Measurements from ENCODE around the gene ZNF253.

Gene ZNF253

DNA sequence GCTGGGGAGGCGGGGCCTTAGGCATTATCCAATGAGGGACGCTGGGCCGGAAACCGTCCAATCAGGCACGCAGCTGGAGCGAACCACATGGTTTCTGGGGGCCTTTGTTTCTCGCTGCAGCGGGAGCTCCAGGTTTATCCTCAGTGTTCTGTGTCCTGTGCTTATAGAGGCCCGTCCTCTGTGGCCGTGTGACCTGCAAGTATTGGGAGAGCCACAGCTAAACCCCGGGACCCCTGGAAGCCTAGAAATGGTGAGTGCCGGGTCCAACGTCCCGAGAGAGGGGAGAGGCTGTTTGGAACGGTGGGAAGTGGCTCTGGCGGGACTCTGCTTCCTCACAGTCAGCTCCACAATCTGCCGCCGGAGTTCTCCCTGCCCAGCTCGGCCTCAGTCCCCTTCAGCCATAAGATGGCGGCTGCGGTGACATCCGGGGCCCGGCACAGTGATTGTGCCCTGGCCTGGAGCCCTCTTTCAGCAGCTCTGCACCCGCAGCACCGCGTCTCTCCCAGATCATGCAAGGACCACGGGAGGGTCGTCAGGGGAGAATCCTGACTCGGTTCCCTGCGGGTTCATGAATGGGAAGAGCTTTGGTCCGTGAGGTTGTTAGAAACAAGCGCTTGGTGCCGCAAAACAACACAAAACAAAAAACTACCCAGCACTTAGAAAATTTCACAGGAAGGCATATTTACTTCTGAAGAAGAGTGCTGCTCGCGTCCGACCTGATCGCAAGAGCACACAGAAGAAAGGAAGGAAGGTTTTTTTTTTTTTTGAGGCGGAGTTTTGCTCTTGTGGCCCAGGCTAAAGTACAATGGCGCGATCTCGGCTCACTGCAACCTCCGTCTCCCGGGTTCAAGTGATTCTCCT, at the start of gene ZNF253:
TSS of gene ZNF253 (plus strand) at position 133 of the 861 bp plus-strand sequence. CDS start at position 248, 115 bp downstream.
- peak within 1 kb of the TSS; percentile 98 for H3K27ac ChIP-seq
- TF ChIP-seq, protein P1, sequence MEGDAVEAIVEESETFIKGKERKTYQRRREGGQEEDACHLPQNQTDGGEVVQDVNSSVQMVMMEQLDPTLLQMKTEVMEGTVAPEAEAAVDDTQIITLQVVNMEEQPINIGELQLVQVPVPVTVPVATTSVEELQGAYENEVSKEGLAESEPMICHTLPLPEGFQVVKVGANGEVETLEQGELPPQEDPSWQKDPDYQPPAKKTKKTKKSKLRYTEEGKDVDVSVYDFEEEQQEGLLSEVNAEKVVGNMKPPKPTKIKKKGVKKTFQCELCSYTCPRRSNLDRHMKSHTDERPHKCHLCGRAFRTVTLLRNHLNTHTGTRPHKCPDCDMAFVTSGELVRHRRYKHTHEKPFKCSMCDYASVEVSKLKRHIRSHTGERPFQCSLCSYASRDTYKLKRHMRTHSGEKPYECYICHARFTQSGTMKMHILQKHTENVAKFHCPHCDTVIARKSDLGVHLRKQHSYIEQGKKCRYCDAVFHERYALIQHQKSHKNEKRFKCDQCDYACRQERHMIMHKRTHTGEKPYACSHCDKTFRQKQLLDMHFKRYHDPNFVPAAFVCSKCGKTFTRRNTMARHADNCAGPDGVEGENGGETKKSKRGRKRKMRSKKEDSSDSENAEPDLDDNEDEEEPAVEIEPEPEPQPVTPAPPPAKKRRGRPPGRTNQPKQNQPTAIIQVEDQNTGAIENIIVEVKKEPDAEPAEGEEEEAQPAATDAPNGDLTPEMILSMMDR (IDR thresholded peaks at IDR 0.05), result no peak
- TF ChIP-seq ZFX (IDR thresholded peaks at IDR 0.05; ENCODE audit: borderline replicate concordance), result no peak

DNA sequence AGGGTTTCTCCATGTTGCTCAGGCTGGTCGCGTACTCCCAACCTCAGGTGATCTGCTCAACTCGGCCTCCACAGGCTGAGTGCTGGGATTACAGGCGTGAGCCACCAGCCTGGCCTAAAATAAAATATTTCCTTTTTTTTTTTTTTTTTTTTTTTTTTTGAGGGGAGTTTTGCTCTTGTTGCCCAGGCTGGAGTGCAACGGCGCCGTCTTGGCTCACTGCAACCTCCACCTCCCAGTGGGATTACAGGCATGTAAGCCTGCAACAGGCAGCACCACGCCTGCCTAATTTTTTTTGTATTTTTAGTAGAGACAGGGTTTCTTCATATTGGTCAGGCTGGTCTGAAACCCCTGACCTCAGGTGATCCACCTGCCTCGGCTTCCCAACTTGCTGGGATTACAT, 49.0 kb upstream of the ZNF253 start:
- TF ChIP-seq, protein P1 (IDR thresholded peaks at IDR 0.05), result no peak
- TF ChIP-seq ZFX (IDR thresholded peaks at IDR 0.05; ENCODE audit: borderline replicate concordance), result no peak
- H3K27ac ChIP-seq, result no peak overlapping the region

DNA sequence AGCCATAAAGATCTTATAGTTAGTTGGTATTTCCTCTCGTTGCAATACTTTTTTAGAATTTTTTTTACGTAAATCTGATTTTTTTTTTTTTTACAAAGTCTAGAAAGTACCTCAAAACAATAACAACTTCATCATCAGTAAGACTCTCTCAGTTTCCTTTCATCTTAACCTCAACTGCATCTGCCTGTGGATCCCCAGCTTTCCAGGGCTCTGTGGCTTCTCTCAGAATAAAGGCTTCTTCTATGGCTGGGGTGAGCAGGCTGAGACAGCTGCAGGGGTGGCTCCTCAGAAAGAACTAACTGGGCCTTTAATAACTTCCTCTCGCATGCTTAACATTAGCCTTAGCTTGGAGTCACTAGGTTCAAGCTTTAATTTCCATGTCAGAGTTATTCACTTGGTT, 48.3 kb upstream of the ZNF253 start:
- TF ChIP-seq, protein P1 (IDR thresholded peaks at IDR 0.05), result no peak
- TF ChIP-seq ZFX (IDR thresholded peaks at IDR 0.05; ENCODE audit: borderline replicate concordance), result no peak
- H3K27ac ChIP-seq, result no peak overlapping the region

DNA sequence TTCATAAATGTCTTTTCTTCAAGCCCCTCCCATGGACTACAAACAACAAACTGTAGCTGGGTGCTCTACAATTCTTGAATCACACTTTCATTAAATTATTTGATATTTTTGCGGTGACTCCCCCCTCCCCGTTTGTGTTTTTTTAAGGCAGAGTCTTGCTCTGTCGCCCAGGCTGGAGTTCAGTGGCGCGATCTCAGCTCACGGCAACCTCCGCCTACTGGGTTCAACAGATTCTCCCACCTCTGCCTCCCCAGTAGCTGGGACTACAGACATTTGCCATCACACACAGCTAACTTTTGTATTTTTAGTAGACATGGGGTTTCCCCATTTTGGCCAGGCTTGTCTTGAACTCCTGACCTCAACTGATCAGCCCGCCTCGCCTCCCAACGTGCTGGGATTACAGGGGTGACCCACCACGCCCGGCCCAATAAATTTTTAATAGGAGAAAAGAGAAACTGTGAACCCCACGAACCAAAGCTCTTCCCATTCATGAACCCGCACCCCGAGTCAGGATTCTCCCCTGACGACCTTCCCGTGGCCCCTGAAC, 44.8 kb upstream of the ZNF253 start:
- no peak for TF ChIP-seq ZFX (IDR thresholded peaks at IDR 0.05; ENCODE audit: borderline replicate concordance)
- TF ChIP-seq, protein P1 (IDR thresholded peaks at IDR 0.05), result no peak
- H3K27ac ChIP-seq, result peak overlapping the region; percentile 91

DNA sequence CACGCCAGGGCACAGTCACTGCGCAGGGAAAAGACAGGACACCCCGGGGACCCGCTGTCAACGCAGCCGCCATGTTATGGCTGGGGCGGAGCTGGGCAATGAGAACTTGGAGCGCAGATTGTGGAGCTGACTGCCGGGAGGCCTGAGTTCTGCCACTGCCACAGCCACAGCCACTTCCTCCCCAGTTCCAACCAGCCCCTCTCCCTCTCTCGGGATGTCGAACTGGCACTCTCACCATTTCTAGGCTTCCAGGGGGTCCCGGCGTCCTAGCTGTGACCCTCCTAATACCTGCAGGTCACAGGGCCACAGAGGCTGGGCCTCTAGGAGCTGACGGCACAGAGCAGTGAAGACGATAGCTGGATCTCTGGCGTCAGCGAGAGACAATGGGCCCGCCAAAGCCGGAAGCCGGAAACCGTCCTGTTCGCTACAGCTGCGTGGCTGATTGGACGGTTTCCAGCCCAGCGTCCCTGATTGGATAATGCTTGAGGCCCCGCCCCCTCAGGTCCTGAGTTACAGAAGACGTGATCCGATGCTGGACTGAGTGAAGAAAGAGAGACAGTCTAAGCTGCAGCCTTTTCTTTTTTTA, 44.2 kb upstream of the ZNF253 start, which contains the start of gene ZNF506:
TSS of gene ZNF506 (minus strand) at position 385 of the 586 bp plus-strand sequence. CDS start at position 238, 147 bp downstream.
- TF ChIP-seq, protein P1 (IDR thresholded peaks at IDR 0.05), result no peak
- TF ChIP-seq ZFX (IDR thresholded peaks at IDR 0.05; ENCODE audit: borderline replicate concordance), result no peak
- H3K27ac ChIP-seq, result peak within 1 kb of the TSS; percentile 91

DNA sequence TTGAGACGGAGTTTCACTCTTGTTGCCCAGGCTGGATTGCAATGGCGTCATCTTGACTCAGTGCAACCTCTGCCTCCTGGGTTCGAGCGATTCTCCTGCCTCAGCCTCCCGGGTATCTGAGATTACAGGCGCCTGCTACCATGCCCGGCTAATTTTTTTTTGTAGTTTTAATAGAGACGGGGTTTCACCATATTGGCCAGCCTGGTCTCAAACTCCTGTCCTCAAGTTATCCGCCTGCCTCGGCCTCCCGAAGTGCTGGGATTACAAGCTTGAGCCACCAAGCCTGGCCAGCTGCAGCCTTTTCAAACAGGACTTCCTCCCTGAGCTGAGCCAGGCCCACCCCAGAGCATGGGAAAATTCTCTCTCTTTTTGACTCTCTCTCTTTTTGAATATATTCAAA, 43.7 kb upstream of the ZNF253 start:
- H3K27ac ChIP-seq, result peak overlapping the region; percentile 91

DNA sequence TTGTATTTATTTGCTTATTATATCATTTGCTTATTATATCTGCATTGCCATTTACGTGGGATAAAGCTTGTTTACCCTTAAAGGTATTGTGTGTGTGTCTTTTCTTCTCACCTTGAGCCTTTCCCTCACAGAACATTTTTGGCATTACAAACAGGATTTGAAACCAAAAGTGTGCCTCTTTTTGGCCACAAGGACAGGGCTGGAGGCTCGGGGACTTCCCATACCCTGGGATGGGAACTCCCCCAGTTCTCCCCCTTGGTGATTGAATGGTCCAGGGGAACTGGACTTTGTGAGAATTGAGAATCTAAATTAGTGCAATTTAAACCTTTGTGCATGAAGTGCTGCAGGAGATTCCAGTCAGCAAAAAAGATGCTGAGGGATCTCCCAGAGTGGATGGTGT, 41.8 kb upstream of the ZNF253 start:
- TF ChIP-seq, protein P1 (IDR thresholded peaks at IDR 0.05), result no peak
- TF ChIP-seq ZFX (IDR thresholded peaks at IDR 0.05; ENCODE audit: borderline replicate concordance), result no peak
- H3K27ac ChIP-seq, result no peak overlapping the region

Measured in 22Rv1 (cell line).